Skeletal muscle tissue (tissue), 4 donors: ENCODE measurements around the gene CROCC2. TPM values are rescaled to one million over a fixed set of nuclear protein-coding genes. Genes with fewer than 3 reads are reported as not detected.

Experiments used
- H3K27ac ChIP-seq: one replicate; pipeline ENCODE4 v1.7.0; 2013; ENCODE audit warnings: mild to moderate bottlenecking, low read depth, low read length, inconsistent platforms
- H3K27me3 ChIP-seq, 3 donors: one replicate each; pipeline ENCODE4 v1.7.0; 2013; ENCODE audit warnings: low read length in 3 of 3; ENCODE audit not compliant: control insufficient read depth in 3 of 3, insufficient read depth in 3 of 3
- H3K36me3 ChIP-seq, 3 donors: one replicate each; pipeline ENCODE4 v1.7.0; 2013; ENCODE audit warnings: low read length in 3 of 3; ENCODE audit not compliant: control insufficient read depth in 3 of 3, insufficient read depth in 3 of 3
- H3K4me1 ChIP-seq, 3 donors: one replicate each; pipeline ENCODE4 v1.7.0; 2013; ENCODE audit warnings: low read length in 3 of 3, mild to moderate bottlenecking in 3 of 3; ENCODE audit not compliant: control insufficient read depth in 3 of 3, insufficient read depth in 3 of 3
- H3K4me3 ChIP-seq, 3 donors: one replicate each; pipeline ENCODE4 v1.7.0; 2013; ENCODE audit warnings: low read length in 3 of 3
- H3K9ac ChIP-seq, 3 donors: one replicate each; pipeline ENCODE4 v1.7.0; 2013; ENCODE audit warnings: low read length in 3 of 3, mild to moderate bottlenecking in 3 of 3, moderate library complexity in 2 of 3, low read depth in 1 of 3
- H3K9me3 ChIP-seq, 3 donors: one replicate each; pipeline ENCODE4 v1.7.0; 2013; ENCODE audit warnings: low read length in 3 of 3; ENCODE audit not compliant: control insufficient read depth in 3 of 3
- total RNA-seq: library from RNA; depleted of rRNA; stranded (reverse); fragments of >200 nt; gene quantifications from one replicate; pipeline ENCODE4 v1.2.3, GENCODE V29; 2014
- donor health status: Osteomylitis.

The CROCC2 gene
- total RNA-seq, 1 donor from 2014 or later, result under 0.01 TPM

DNA sequence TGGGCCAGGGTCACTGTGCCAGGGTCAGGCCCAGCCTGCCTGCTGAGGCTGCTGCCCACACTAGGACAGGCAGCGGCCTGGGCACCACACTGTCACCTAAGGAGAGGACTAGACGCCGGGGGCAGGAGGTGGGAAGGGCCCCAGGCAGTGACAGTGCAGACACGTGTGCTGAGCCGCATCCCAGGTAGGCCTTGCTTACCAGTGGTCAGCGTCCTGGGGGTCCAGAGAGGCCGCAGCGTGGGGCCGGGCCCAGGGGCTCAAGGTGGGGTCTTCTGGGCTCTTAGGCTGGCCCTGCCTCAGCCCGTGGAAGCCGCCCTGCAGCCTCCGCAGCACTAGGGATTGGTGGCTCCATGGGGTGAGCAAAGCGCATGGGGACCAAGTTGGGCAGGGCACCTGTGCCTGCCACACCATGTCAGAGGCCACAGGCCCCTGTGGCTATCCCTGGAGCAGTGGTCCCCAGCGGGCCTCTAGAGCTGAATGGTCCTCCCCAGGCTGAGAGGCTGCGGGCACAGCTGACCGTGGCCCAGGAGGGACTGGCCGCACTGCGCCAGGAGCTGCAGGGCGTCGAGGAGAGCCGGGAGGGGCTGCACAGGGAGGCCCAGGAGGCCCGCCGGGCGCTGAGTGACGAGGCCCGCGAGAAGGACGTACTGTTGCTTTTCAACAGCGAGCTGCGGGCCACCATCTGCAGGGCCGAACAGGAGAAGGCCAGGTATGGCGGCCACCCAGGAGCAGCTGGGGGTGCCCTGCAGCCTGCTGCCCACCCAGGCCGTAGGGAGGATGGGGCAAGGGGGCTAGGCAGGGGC lies 57.1 kb downstream of the CROCC2 start:
- Histone ChIP-seq H3K4me3 (no peak overlapping the region), H3K4me1 (peaks cover 10 to 24% (median 13%) of the 10 kb centered on the region in 3 donors), H3K27me3 (peaks cover 0 to 3% (median 0%) of the 10 kb centered on the region in 3 donors), H3K9me3 (no peaks in the 10 kb centered on the region), H3K27ac (peak overlapping the region; percentile 54), H3K36me3 (no peaks in the 10 kb centered on the region), H3K9ac (no peak overlapping the region)

GRCh38 chr2:240963868-240964703 lies 58.0 kb downstream of the CROCC2 start:
- no peak overlapping the region for H3K27ac ChIP-seq
- H3K27me3 ChIP-seq, result peaks cover 0 to 3% (median 0%) of the 10 kb centered on the region in 3 donors
- H3K9ac ChIP-seq, result no peak overlapping the region
- H3K36me3 ChIP-seq, result no peaks in the 10 kb centered on the region
- H3K4me1 ChIP-seq, result peaks cover 10 to 23% (median 13%) of the 10 kb centered on the region in 3 donors
- no peaks in the 10 kb centered on the region for H3K9me3 ChIP-seq
- no peak overlapping the region for H3K4me3 ChIP-seq

DNA sequence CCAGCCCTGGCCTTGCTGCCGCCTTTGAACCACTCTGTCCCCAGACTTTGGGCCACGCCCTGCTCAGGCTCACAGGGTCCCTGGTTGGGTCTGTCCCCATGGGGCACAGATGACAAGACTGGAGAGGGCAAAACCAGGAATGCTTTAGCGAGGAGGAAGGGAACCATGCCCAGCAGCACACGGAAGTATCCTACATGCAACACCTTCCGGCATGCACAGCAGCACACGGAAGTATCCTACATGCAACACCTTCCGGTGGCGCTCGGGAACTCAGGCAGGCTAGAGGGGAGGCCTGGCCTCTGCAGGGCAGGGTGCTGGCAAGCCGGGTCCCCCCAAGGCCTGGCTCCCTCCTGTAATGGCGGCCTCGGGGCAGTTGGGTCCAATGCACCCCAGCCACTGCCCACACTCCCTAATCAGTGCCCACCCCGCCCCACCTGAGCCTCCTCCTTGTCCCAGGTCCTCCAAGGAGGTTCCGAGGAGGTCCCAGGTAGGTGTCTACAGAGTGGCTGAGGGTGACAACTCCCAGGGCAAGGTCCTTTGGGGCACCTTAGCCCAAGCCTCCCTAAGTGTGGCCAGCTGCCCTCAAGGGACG lies 58.7 kb downstream of the CROCC2 start:
- H3K27me3 ChIP-seq, result peaks cover 0 to 3% (median 0%) of the 10 kb centered on the region in 3 donors
- H3K36me3 ChIP-seq, result no peaks in the 10 kb centered on the region
- no peak overlapping the region for H3K4me3 ChIP-seq
- no peak overlapping the region for H3K27ac ChIP-seq
- H3K4me1 ChIP-seq, result peaks cover 10 to 23% (median 13%) of the 10 kb centered on the region in 3 donors
- H3K9ac ChIP-seq, result no peak overlapping the region
- H3K9me3 ChIP-seq, result no peaks in the 10 kb centered on the region

DNA sequence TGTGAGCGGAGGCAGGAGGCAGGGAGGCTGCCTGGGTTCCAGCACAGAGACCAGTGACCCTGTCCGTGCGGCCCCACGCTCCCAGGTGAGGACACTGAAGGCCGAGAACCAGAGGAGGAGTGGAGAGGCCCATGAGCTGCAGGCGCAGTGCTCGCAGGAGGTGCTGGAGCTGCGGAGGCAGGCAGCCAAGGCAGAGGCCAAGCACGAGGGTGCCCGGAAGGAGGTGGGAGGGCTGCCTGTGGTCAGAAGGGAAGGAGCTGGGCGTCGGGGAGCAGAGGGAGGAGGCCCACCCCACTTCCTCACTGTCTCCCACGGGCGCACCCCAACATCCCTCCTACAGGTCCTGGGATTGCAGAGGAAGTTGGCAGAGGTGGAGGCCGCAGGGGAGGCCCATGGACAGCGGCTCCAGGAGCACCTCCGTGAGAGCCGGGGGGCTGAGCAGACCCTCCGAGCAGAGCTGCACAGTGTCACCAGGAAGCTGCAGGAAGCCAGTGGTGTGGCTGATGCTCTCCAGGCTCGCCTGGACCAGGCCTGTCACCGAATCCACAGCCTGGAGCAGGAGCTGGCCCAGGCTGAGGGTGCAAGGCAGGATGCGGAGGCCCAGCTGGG lies 59.3 kb downstream of the CROCC2 start:
- Histone ChIP-seq H3K4me1 (peaks cover 10 to 21% (median 13%) of the 10 kb centered on the region in 3 donors), H3K4me3 (no peak overlapping the region), H3K27ac (no peak overlapping the region), H3K36me3 (no peaks in the 10 kb centered on the region), H3K27me3 (no peaks in the 10 kb centered on the region), H3K9me3 (no peaks in the 10 kb centered on the region), H3K9ac (no peak overlapping the region)

GRCh38 chr2:240965905-240966456 lies 59.8 kb downstream of the CROCC2 start:
- Histone ChIP-seq H3K27ac (no peak overlapping the region), H3K4me1 (peaks cover 8 to 17% (median 12%) of the 10 kb centered on the region in 3 donors), H3K27me3 (peaks cover 0 to under 1% (median 0%) of the 10 kb centered on the region in 3 donors), H3K4me3 (no peak overlapping the region), H3K36me3 (no peaks in the 10 kb centered on the region), H3K9ac (no peak overlapping the region), H3K9me3 (no peaks in the 10 kb centered on the region)

DNA sequence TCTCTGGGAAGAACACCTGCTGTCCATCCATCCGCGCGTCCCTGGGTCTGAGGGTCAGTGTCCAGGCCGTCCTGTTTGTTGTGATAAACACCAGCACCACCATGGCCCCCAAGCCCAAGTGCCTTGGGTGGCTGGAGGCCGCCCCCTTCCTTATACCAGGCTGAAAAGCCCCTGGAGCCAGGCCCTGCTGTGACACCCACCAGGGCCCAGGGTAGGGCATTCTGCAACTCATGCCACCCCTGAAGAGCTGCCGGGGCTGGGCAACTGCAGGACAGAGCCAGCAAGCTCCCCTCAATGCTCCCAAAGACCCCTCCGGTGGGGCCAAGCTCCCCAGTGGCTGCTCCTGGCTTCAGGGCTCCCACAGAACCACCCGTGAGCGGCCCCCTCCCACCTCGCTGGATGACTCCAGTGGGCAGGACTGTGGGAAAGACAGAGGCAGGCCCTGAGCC lies 60.3 kb downstream of the CROCC2 start:
- Histone ChIP-seq H3K36me3 (no peaks in the 10 kb centered on the region), H3K9ac (no peak overlapping the region), H3K4me1 (peaks cover 3 to 12% (median 7%) of the 10 kb centered on the region in 3 donors)

DNA sequence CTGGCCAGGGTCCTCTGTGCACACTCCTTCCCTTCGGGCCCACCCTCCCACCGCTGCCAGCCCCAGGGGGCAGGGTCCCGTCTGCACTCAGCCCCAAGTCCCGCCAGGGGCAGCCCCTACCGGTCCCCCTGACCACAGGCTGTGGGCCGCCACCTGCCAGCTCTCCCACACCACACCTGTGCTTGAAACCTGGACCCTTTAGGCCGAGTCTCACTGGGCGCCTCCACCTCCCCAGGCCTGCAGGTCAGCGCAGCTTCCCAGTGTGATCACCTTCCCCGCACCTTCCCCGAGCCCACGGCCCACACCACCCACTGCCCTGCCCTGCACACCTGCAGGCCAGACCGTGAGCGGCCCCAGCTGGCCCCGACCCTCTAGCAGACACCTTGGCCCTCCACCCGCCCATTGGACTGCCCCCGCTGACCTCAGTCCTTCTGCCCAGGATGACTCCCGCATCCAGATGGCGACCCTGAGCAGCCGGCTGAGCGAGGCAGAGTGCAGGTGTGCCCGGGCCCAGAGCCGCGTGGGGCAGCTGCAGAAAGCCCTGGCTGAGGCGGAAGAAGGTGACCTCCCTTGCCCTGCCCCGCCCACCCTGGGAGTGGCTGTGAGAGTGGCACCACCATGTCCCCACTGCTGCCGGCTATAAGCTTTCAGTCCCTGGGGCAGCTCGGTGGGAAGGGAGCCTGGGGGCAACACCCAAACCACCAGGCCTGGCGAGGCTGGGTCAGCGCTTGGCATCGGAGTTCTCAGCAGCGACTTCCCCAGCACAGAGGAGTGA lies 61.0 kb downstream of the CROCC2 start:
- no peak overlapping the region for H3K9ac ChIP-seq
- no peaks in the 10 kb centered on the region for H3K9me3 ChIP-seq
- peaks cover 0 to 7% (median 2%) of the 10 kb centered on the region in 3 donors for H3K4me1 ChIP-seq
- H3K27me3 ChIP-seq, result peaks cover 0 to 7% (median 6%) of the 10 kb centered on the region in 3 donors
- no peak overlapping the region for H3K4me3 ChIP-seq
- no peak overlapping the region for H3K27ac ChIP-seq
- no peaks in the 10 kb centered on the region for H3K36me3 ChIP-seq

More for the DNA sequence above, 60.3 kb downstream of the CROCC2 start:
- H3K27ac ChIP-seq, result no peak overlapping the region
- H3K9me3 ChIP-seq, result no peaks in the 10 kb centered on the region
- H3K4me3 ChIP-seq, result no peak overlapping the region
- H3K27me3 ChIP-seq, result peaks cover 0 to 4% (median under 1%) of the 10 kb centered on the region in 3 donors

DNA sequence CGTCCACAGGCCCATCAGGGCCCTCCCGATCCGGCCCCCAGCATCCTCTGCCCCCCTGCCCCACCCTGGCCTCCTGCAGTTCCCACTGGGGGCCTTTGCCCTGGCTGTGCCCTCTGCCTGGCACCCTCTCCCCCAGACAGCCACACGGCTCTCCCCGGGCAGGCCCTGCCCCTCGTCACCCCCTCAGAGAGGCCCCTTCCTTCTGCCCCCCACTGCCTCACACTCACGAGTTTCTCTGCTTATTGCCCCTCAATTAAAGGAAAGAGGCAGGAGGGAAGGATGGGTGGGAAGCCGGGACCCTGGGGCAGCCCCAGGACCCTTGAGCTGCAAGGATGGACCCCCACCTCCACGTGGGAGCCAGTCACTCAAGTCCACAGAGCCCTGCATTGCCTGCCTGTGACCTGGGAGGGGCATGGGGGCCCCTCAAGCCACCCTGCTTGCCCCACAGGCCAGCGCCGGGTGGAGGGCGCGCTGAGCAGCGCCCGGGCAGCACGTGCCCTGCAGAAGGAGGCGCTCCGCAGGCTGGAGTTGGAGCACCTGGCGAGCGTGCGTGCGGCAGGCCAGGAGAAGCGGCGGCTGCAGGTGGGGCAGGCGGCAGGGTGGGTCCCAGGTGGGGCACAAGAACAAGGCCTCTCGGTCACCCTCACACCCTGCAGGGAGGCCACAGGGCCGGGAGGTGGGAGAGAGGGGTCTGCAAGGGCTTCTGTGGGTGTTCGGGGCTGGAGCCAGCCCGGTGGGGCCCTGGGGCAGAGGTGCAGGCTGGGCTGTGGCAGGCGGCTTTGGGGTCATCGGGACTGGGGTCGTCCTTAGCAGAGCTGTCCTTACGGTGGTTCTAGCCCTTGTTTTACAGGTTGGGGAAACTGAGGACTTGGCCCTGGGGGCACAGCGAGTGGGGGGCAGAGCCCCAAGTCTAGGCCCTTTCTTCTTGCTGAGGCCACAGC lies 61.8 kb downstream of the CROCC2 start:
- Histone ChIP-seq H3K27ac (no peak overlapping the region), H3K9ac (no peak overlapping the region), H3K36me3 (no peaks in the 10 kb centered on the region), H3K9me3 (no peaks in the 10 kb centered on the region), H3K4me3 (no peak overlapping the region), H3K27me3 (peaks cover 0 to 10% (median 7%) of the 10 kb centered on the region in 3 donors), H3K4me1 (peaks cover 0 to 2% (median 2%) of the 10 kb centered on the region in 3 donors)
